DMS79 treated with DMSO at 0.1 percent for 48 hours (cell line): ENCODE results near the gene CTDP1.

Experiments
- DNase-seq: peaks from one replicate; lab custom pipeline; 2025; lab: John Stamatoyannopoulos, UW

The CTDP1 gene

GRCh38 chr18:79796531-79797405 lies 117.2 kb downstream of the CTDP1 start:
- DNase-seq = peak; percentile 47

GRCh38 chr18:79797518-79798345 lies 118.1 kb downstream of the CTDP1 start, which contains the start of gene KCNG2:
Gene KCNG2, plus strand, starts transcription at chr18:79797938. Its CDS starts 65,730 bp downstream, at chr18:79863668.
- DNase-seq = no peak

GRCh38 chr18:79798346-79798998 lies 118.9 kb downstream of the CTDP1 start:
- DNase-seq = no peak

GRCh38 chr18:79798999-79799370 lies 119.4 kb downstream of the CTDP1 start:
- no peak for DNase-seq

- no peak for DNase-seq
Measured at GRCh38 chr18:79799619-79800370, 120.2 kb downstream of the CTDP1 start.

DNA sequence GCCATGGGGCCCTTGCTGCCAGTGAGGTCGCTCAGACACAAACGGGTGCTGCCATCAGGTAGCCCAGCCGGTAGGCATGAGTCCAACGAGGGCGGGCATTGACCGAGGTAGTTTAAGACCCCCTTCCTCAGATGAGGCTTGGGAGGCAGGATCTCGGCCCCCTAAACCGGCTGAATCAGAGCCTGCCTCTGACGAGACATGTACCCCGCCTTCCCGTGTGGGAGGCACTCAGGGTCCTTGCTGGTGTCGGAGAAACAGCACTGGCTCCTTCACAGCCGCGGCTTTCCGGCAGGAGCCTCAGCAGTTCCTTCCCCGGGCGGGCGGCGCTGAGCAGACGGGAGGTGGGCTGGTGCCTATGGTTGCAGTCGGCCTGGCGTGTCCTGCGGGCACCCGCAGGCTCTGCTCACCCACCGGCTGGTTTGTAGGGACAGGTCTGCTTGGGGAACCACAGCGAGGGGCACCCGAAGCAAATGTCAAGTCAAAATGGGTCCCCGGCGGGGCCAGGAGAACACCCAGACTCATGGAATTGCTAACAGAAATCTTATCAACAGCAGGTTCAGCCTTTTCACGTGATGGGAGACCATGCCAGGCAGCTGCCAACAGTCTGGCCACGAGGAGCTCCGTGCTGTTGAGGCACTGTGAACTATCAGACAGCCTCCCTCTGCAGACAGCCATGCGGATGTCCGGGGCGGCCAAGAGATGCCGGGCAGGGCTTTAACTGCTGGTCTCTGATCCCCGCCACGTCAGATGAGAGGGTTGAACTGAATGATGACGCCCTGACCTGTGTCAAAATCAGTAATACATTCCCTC lies 121.0 kb downstream of the CTDP1 start:
- DNase-seq = no peak

GRCh38 chr18:79801217-79801616 lies 121.6 kb downstream of the CTDP1 start:
- DNase-seq = no peak

- no peak for DNase-seq
Measured at GRCh38 chr18:79801641-79802040, 122.0 kb downstream of the CTDP1 start.

GRCh38 chr18:79802298-79802697 lies 122.7 kb downstream of the CTDP1 start:
- no peak for DNase-seq

DNA sequence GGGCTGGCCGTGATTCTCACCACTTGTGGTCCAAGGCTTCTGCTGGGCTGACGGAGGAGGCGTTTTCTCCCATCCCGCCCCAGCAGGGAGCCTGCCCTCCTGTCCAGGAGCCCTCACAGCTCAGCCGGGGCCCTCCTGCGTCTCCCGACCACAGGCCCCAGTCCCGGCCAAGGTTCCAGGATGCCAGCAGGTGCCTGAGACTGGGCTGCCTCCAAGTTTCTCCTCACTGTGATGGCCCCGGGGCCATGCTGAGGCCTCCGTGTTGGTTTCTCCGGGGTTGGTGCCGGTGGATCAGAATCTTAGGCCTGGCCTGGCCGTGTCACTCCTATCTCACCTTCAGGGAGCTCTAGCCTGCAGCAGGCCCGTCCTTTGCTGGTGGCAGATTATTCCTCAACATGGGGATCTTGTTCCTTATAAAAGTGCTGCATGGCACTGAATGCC lies 124.0 kb downstream of the CTDP1 start:
- no peak for DNase-seq
